Mesothelial cell of epicardium (in vitro differentiated cells): ENCODE measurements around the gene PDF. TPM values are rescaled to one million over a fixed set of nuclear protein-coding genes. Genes with fewer than 3 reads are reported as not detected.

Experiments used
- DNase-seq, 2 experiments: peaks; one replicate each; pipeline ENCODE4 v3.0.0; 2021; ENCODE audit warnings: low spot score in 2 of 2; ENCODE audit not compliant: unreplicated experiment in 2 of 2
- H3K27ac Mint-ChIP-seq: 2 replicates; pipeline ENCODE4 v1.8.0; 2021; ENCODE audit warnings: mixed read lengths
- H3K27me3 Mint-ChIP-seq: 2 replicates; pipeline ENCODE4 v1.8.0; 2021; ENCODE audit warnings: low read depth, mixed read lengths
- H3K36me3 Mint-ChIP-seq: 2 replicates; pipeline ENCODE4 v1.8.0; 2021; ENCODE audit warnings: mixed read lengths
- H3K4me1 Mint-ChIP-seq: 2 replicates; pipeline ENCODE4 v1.8.0; 2021; ENCODE audit warnings: mixed read lengths
- H3K4me3 Mint-ChIP-seq: 2 replicates; pipeline ENCODE4 v1.8.0; 2021; ENCODE audit warnings: mild to moderate bottlenecking, moderate library complexity, mixed read lengths
- H3K9me3 Mint-ChIP-seq: 2 replicates; pipeline ENCODE4 v1.8.0; 2021; ENCODE audit warnings: mixed read lengths
- total RNA-seq: library from RNA; stranded (reverse); gene quantifications from 3 replicates; pipeline ENCODE4 v1.2.1, GENCODE V29; 2021
- TF ChIP-seq, protein P1 (sequence below): fragments of 200-600 bp; sonication (generic); IDR thresholded peaks from one replicate; pipeline ENCODE4 v1.5.0; 2021; ENCODE audit warnings: antibody characterized with exemption; ENCODE audit not compliant: unreplicated experiment

Gene PDF
- total RNA-seq, 1 donor from 2014 or later: 14.1 TPM

DNA sequence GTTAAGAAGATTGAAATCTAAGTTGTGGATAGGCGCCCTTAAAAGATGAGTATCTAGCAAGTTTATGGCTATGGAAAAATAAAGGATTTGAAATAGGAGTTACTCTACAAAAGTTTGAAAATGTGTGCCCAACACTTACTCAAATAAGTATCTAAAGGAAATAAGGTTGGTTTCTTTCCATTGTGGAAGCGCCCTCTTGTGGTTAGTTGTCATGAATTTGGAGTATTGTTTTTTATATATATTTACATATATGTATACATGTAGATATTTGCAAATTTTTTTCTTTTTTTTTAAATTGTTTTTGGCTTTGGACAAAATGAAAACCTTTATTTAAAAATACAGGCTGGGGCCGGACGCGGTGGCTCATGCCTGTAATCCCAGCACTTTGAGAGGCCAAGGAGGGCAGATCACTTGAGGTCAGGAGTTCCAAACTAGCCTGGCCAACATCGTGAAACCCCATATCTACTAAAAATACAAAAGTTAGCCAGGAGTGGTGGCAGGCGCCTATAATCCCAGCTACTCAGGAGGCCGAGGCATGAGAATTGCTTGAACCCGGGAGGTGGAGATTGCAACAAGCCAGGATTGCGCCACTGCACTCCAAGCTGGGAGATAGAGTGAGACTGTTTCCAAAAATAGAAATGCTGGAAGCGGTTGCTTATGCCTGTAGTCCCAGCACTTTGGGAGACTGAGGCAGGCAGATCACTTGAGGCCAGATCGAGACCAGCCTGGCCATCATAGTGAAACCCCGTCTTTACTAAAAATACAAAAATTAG lies 43.3 kb downstream of the PDF start:
- H3K27me3 Mint-ChIP-seq: no peaks in the 10 kb centered on the region
- peaks cover 10% of the 10 kb centered on the region for H3K36me3 Mint-ChIP-seq
- no peak overlapping the region for H3K4me3 Mint-ChIP-seq
- peaks cover 2% of the 10 kb centered on the region for H3K4me1 Mint-ChIP-seq
- DNase-seq: no peak
- no peaks in the 10 kb centered on the region for H3K9me3 Mint-ChIP-seq
- TF ChIP-seq, protein P1, sequence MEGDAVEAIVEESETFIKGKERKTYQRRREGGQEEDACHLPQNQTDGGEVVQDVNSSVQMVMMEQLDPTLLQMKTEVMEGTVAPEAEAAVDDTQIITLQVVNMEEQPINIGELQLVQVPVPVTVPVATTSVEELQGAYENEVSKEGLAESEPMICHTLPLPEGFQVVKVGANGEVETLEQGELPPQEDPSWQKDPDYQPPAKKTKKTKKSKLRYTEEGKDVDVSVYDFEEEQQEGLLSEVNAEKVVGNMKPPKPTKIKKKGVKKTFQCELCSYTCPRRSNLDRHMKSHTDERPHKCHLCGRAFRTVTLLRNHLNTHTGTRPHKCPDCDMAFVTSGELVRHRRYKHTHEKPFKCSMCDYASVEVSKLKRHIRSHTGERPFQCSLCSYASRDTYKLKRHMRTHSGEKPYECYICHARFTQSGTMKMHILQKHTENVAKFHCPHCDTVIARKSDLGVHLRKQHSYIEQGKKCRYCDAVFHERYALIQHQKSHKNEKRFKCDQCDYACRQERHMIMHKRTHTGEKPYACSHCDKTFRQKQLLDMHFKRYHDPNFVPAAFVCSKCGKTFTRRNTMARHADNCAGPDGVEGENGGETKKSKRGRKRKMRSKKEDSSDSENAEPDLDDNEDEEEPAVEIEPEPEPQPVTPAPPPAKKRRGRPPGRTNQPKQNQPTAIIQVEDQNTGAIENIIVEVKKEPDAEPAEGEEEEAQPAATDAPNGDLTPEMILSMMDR: peak; percentile 84
- H3K27ac Mint-ChIP-seq: no peak overlapping the region

DNA sequence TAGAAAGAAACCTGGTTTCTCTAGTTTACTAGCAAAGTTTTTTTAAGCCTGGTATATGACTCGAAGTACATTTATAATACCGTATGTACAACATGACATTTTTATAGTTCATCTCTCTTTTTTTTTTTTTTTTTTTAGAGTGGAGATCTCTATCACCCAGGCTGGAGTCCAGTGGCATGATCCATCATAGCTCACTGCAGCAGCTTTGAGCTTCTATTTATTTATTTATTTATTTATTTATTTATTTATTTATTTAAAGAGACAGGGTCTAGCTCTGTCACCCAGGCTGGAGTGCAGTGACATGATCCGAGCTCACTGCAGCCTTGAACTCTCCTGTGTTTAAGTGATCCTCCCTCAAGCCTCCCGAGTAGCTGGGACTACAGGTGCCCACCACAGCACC lies 45.1 kb downstream of the PDF start:
- Mint-ChIP-seq H3K27me3 (no peaks in the 10 kb centered on the region), H3K27ac (no peak overlapping the region), H3K4me1 (peaks cover 2% of the 10 kb centered on the region), H3K36me3 (peaks cover 12% of the 10 kb centered on the region), H3K4me3 (no peak overlapping the region), H3K9me3 (no peaks in the 10 kb centered on the region)
- no peak for DNase-seq
- TF ChIP-seq, protein P1: no peak

DNA sequence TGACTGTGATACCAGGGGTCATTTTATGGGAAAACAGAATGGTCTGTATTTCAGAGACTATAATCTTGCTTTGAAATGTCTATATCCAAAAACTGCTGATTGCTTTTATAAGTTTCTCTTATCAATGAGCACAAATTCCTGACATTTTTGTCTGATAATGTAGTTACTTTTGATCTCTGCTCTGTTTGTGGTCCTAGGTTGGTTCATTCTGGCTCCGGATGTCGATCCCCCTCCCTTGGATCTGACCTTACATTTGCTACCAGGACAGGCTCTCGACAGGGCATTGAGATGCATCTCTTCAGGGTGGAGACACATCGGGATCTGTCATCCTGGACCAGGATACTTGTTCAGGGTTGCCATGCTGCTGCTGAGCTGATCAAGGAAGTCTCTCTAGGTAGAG lies 46.5 kb downstream of the PDF start:
- H3K4me3 Mint-ChIP-seq: no peak overlapping the region
- peaks cover 11% of the 10 kb centered on the region for H3K36me3 Mint-ChIP-seq
- peaks cover 2% of the 10 kb centered on the region for H3K4me1 Mint-ChIP-seq
- no peaks in the 10 kb centered on the region for H3K9me3 Mint-ChIP-seq
- no peak for DNase-seq
- TF ChIP-seq, protein P1: no peak
- no peak overlapping the region for H3K27ac Mint-ChIP-seq
- H3K27me3 Mint-ChIP-seq: no peaks in the 10 kb centered on the region

DNA sequence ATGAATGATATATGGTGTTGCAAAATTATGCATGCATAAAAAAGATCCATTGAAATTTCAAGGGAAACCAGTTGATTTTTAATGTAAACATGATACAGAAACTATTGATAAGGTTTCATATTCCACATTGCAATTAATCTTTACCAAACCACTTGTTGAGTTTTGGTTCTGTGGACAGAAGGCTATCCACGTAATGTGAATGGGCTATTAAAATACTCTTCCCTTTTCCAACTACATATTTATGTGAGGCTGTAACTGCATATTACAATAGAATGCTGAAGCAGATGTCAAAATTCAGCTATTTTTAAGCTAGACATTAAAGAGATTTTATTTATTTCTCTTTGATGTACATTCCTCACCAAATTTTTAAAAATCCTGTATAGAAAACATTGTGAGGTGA lies 53.0 kb downstream of the PDF start:
- peaks cover 14% of the 10 kb centered on the region for H3K36me3 Mint-ChIP-seq
- TF ChIP-seq, protein P1: no peak
- no peak for DNase-seq
- no peaks in the 10 kb centered on the region for H3K9me3 Mint-ChIP-seq
- peak overlapping the region; percentile 6 for H3K27ac Mint-ChIP-seq
- no peak overlapping the region for H3K4me3 Mint-ChIP-seq
- H3K27me3 Mint-ChIP-seq: no peaks in the 10 kb centered on the region
- H3K4me1 Mint-ChIP-seq: peaks cover 16% of the 10 kb centered on the region

Other genes with a start within 250 kb of the PDF start
- 0.86 to 1.2 TPM (median 0.92 TPM) in 3 replicates for gene HAS3, start 224.9 kb downstream of the PDF start, total RNA-seq
- 91.9 to 96.7 TPM (median 95.2 TPM) in 3 replicates for gene CHTF8, start 198.0 kb downstream of the PDF start, total RNA-seq
- gene UTP4, start 197.9 kb downstream of the PDF start, total RNA-seq: 45.0 to 49.4 TPM (median 48.0 TPM) in 3 replicates
- 25.7 to 29.8 TPM (median 26.7 TPM) in 3 replicates for gene SNTB2, start 143.4 kb downstream of the PDF start, total RNA-seq
- gene VPS4A, start 19.2 kb downstream of the PDF start, total RNA-seq: 28.0 to 30.3 TPM (median 29.8 TPM) in 3 replicates
- gene COG8, start 9.0 kb upstream of the PDF start, total RNA-seq: 48.2 to 49.4 TPM (median 49.0 TPM) in 3 replicates
- 27.2 to 31.4 TPM (median 30.5 TPM) in 3 replicates for gene NIP7, start 9.2 kb upstream of the PDF start, total RNA-seq
- 1.2 to 1.7 TPM (median 1.4 TPM) in 3 replicates for gene TMED6, start 21.2 kb upstream of the PDF start, total RNA-seq
- 36.8 to 42.4 TPM (median 39.2 TPM) in 3 replicates for gene TERF2, start 55.4 kb upstream of the PDF start, total RNA-seq
- gene CYB5B, start 94.0 kb upstream of the PDF start, total RNA-seq: 96.6 to 102 TPM (median 101 TPM) in 3 replicates
- 82.7 to 92.5 TPM (median 90.6 TPM) in 3 replicates for gene NFAT5, start 235.4 kb upstream of the PDF start, total RNA-seq